ENCODE results near the gene MCM9. TPM values are rescaled to one million over a fixed set of nuclear protein-coding genes. Genes with fewer than 3 reads are reported as not detected.

MCM9 gene
- total RNA-seq, 1 experiment from 2014 or later, result 17.8 TPM

DNA sequence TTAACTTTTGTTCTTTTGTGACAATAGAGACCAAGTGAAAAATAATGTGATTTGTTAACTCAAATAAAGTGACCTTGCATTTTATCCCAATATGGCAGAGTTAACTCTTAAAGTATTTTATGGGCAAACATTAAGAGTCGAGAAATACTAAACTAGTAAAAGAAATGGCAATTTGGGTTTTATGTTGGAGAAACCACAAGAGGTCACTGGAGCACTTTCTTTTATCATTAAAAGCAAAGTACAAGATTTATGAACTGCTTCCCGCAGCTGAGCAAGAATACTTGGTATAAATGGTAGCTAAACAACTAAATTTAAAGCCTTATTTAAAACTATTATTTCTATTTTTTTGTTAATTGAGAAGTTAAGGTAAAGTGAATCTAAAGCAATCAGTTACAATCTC is 33.5 kb upstream of the MCM9 start:
- no peak overlapping the region for H3K4me3 ChIP-seq (ENCODE audit: low read length)
- no peak overlapping the region for H3K9ac ChIP-seq (ENCODE audit: low read length)
- H3K27ac ChIP-seq (ENCODE audit: low read length), result no peak overlapping the region
- no peaks in the 10 kb centered on the region for H3K9me3 ChIP-seq (ENCODE audit: low read length)
- H3K36me3 ChIP-seq (ENCODE audit: insufficient read depth, low read length), result no peaks in the 10 kb centered on the region
- no peaks in the 10 kb centered on the region for H3K27me3 ChIP-seq (ENCODE audit: low read length)
- no peak overlapping the region for H3K4me2 ChIP-seq (ENCODE audit: low read depth, low read length, poor library complexity, severe bottlenecking)
- no peaks in the 10 kb centered on the region for H3K9me2 ChIP-seq (replicated peaks; ENCODE audit: insufficient read depth, low read length)
- no peaks in the 10 kb centered on the region for H3K79me2 ChIP-seq (ENCODE audit: low read length)
- H2AFZ ChIP-seq (ENCODE audit: low read length), result no peak overlapping the region
- no peaks in the 10 kb centered on the region for H3K4me1 ChIP-seq (ENCODE audit: low read length)
- peak; percentile 71 for DNase-seq
- no peaks in the 10 kb centered on the region for H4K20me1 ChIP-seq (ENCODE audit: insufficient read depth, low read depth, low read length)

DNA sequence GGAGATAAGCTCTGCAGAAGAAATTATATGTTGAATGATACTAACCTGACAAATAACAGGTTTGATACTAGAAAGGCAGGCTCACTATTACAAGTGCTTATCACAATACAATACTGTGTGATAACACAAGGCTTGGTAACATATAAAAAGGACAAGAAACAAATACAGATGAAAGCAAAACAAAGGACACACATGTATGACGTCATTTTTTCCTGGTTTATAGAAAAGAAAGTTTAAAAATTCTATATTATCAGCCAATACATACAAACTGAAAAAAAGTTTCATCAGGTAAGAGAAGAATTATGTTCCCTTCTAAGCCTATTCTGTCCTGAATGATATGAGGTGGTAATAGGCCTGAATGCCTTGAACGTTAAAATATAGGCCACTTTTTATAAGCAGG is 32.3 kb upstream of the MCM9 start:
- Histone ChIP-seq H4K20me1 (ENCODE audit: insufficient read depth, low read depth, low read length) (no peaks in the 10 kb centered on the region), H3K27me3 (ENCODE audit: low read length) (no peaks in the 10 kb centered on the region), H3K4me2 (ENCODE audit: low read depth, low read length, poor library complexity, severe bottlenecking) (no peak overlapping the region), H2AFZ (ENCODE audit: low read length) (no peak overlapping the region), H3K79me2 (ENCODE audit: low read length) (no peaks in the 10 kb centered on the region), H3K27ac (ENCODE audit: low read length) (no peak overlapping the region), H3K9me3 (ENCODE audit: low read length) (no peaks in the 10 kb centered on the region), H3K4me1 (ENCODE audit: low read length) (peaks cover 4% of the 10 kb centered on the region), H3K9ac (ENCODE audit: low read length) (no peak overlapping the region), H3K9me2 (replicated peaks; ENCODE audit: insufficient read depth, low read length) (no peaks in the 10 kb centered on the region), H3K4me3 (ENCODE audit: low read length) (no peak overlapping the region), H3K36me3 (ENCODE audit: insufficient read depth, low read length) (no peaks in the 10 kb centered on the region)
- no peak for DNase-seq

DNA sequence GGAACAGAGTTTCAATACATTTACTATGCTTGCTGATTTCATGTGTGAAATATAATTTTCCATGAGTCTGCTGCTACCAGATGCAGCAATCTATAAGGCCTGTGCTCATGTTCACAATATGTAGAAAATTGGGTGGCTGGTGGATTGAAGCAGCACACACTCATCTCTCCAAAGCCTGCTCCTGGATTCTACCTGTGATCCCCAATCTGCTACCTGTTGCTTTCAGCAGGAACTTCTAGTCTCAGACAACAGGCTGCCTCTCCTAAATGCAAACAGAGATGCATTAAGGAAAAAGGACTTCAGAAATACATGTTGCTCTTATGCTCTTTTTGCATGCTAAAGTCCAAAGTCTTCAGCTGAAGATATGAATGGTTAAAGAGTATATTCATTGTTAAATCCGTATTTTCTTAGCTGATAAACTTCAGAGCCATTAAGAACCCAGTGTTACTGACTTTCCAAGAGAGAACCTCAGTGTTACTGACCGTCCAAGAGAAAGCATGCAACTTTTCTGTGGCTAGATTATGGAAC is 30.9 kb upstream of the MCM9 start:
- Histone ChIP-seq H3K4me2 (ENCODE audit: low read depth, low read length, poor library complexity, severe bottlenecking) (no peak overlapping the region), H3K79me2 (ENCODE audit: low read length) (no peaks in the 10 kb centered on the region), H4K20me1 (ENCODE audit: insufficient read depth, low read depth, low read length) (no peaks in the 10 kb centered on the region), H3K27me3 (ENCODE audit: low read length) (no peaks in the 10 kb centered on the region), H3K4me1 (ENCODE audit: low read length) (peaks cover 4% of the 10 kb centered on the region), H3K27ac (ENCODE audit: low read length) (no peak overlapping the region), H3K9me2 (replicated peaks; ENCODE audit: insufficient read depth, low read length) (no peaks in the 10 kb centered on the region), H3K4me3 (ENCODE audit: low read length) (no peak overlapping the region), H3K9ac (ENCODE audit: low read length) (no peak overlapping the region), H3K36me3 (ENCODE audit: insufficient read depth, low read length) (no peaks in the 10 kb centered on the region), H2AFZ (ENCODE audit: low read length) (no peak overlapping the region), H3K9me3 (ENCODE audit: low read length) (no peaks in the 10 kb centered on the region)
- no peak for DNase-seq

- no peak for DNase-seq
- Histone ChIP-seq H3K36me3 (ENCODE audit: insufficient read depth, low read length) (no peaks in the 10 kb centered on the region), H4K20me1 (ENCODE audit: insufficient read depth, low read depth, low read length) (no peaks in the 10 kb centered on the region), H3K9me2 (replicated peaks; ENCODE audit: insufficient read depth, low read length) (no peaks in the 10 kb centered on the region), H3K4me2 (ENCODE audit: low read depth, low read length, poor library complexity, severe bottlenecking) (no peak overlapping the region), H2AFZ (ENCODE audit: low read length) (no peak overlapping the region), H3K79me2 (ENCODE audit: low read length) (no peaks in the 10 kb centered on the region), H3K9ac (ENCODE audit: low read length) (no peak overlapping the region), H3K9me3 (ENCODE audit: low read length) (no peaks in the 10 kb centered on the region), H3K4me3 (ENCODE audit: low read length) (no peak overlapping the region), H3K4me1 (ENCODE audit: low read length) (peaks cover 4% of the 10 kb centered on the region), H3K27ac (ENCODE audit: low read length) (no peak overlapping the region), H3K27me3 (ENCODE audit: low read length) (no peaks in the 10 kb centered on the region)
Measured at GRCh38 chr6:118965371-118965770, 30.4 kb upstream of the MCM9 start.

- Histone ChIP-seq H3K9ac (ENCODE audit: low read length) (no peak overlapping the region), H3K79me2 (ENCODE audit: low read length) (no peaks in the 10 kb centered on the region), H3K4me1 (ENCODE audit: low read length) (peaks cover 4% of the 10 kb centered on the region), H2AFZ (ENCODE audit: low read length) (no peak overlapping the region), H3K27me3 (ENCODE audit: low read length) (no peaks in the 10 kb centered on the region), H3K9me3 (ENCODE audit: low read length) (no peaks in the 10 kb centered on the region), H3K4me2 (ENCODE audit: low read depth, low read length, poor library complexity, severe bottlenecking) (no peak overlapping the region), H3K27ac (ENCODE audit: low read length) (no peak overlapping the region), H3K4me3 (ENCODE audit: low read length) (no peak overlapping the region), H3K36me3 (ENCODE audit: insufficient read depth, low read length) (no peaks in the 10 kb centered on the region), H4K20me1 (ENCODE audit: insufficient read depth, low read depth, low read length) (no peaks in the 10 kb centered on the region), H3K9me2 (replicated peaks; ENCODE audit: insufficient read depth, low read length) (no peaks in the 10 kb centered on the region)
- peak; percentile 48 for DNase-seq
Measured at GRCh38 chr6:118963003-118963402, 28.0 kb upstream of the MCM9 start.

DNA sequence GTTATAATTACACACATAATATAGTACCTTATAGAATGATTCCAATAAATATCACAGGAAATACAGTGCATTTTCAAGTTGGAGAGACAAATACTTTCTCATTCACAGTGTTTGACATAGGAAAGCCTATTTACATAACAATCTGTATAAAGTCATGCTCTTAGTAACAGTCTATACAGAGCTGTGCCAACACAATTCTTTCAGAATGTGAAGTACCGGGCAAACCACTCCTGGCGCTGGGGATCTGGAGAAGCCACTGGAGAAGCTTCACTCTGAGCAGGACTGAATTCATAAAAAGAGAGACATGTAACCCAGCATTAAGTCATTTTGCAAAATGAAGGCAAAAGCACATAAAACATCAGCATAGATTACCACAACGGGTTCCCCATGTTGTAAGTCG is 24.9 kb upstream of the MCM9 start:
- H3K79me2 ChIP-seq (ENCODE audit: low read length), result no peaks in the 10 kb centered on the region

DNA sequence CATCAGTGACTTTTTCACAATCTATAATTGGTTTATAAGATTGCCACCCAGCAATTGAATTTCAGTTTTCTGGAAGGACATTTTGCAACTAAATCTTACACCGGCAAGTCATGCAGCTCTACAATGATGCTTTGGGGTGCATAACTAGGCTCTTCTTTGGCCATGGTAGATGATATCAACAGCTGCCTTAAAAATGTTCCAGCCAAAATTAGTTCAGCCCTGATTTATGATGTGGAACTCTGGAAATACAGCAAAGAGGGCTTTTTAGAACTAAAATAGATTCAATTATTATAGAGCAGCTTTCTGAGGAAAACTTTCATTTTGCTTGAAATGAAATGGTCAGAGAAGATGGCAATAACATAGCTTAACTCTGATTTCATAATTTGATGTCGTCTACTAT is 18.4 kb upstream of the MCM9 start:
- no peaks in the 10 kb centered on the region for H3K36me3 ChIP-seq (ENCODE audit: insufficient read depth, low read length)
- H3K27ac ChIP-seq (ENCODE audit: low read length), result no peak overlapping the region
- H3K4me3 ChIP-seq (ENCODE audit: low read length), result no peak overlapping the region
- no peaks in the 10 kb centered on the region for H3K9me3 ChIP-seq (ENCODE audit: low read length)
- no peaks in the 10 kb centered on the region for H4K20me1 ChIP-seq (ENCODE audit: insufficient read depth, low read depth, low read length)
- H3K9me2 ChIP-seq (replicated peaks; ENCODE audit: insufficient read depth, low read length), result no peaks in the 10 kb centered on the region
- no peak overlapping the region for H3K4me2 ChIP-seq (ENCODE audit: low read depth, low read length, poor library complexity, severe bottlenecking)
- no peaks in the 10 kb centered on the region for H3K79me2 ChIP-seq (ENCODE audit: low read length)
- no peak overlapping the region for H2AFZ ChIP-seq (ENCODE audit: low read length)
- no peaks in the 10 kb centered on the region for H3K27me3 ChIP-seq (ENCODE audit: low read length)
- DNase-seq, result no peak
- H3K9ac ChIP-seq (ENCODE audit: low read length), result no peak overlapping the region
- H3K4me1 ChIP-seq (ENCODE audit: low read length), result peaks cover 6% of the 10 kb centered on the region; the same call in 1 of the 2 replicates

More for the DNA sequence above, 24.9 kb upstream of the MCM9 start:
- no peaks in the 10 kb centered on the region for H3K36me3 ChIP-seq (ENCODE audit: insufficient read depth, low read length)
- H3K4me2 ChIP-seq (ENCODE audit: low read depth, low read length, poor library complexity, severe bottlenecking), result no peak overlapping the region
- H3K4me1 ChIP-seq (ENCODE audit: low read length), result peaks cover 4% of the 10 kb centered on the region
- no peaks in the 10 kb centered on the region for H3K9me3 ChIP-seq (ENCODE audit: low read length)
- H2AFZ ChIP-seq (ENCODE audit: low read length), result no peak overlapping the region
- no peaks in the 10 kb centered on the region for H3K27me3 ChIP-seq (ENCODE audit: low read length)
- H3K27ac ChIP-seq (ENCODE audit: low read length), result no peak overlapping the region
- no peak overlapping the region for H3K9ac ChIP-seq (ENCODE audit: low read length)
- no peak for DNase-seq
- H3K9me2 ChIP-seq (replicated peaks; ENCODE audit: insufficient read depth, low read length), result no peaks in the 10 kb centered on the region
- no peaks in the 10 kb centered on the region for H4K20me1 ChIP-seq (ENCODE audit: insufficient read depth, low read depth, low read length)
- H3K4me3 ChIP-seq (ENCODE audit: low read length), result no peak overlapping the region

- no peaks in the 10 kb centered on the region for H3K79me2 ChIP-seq (ENCODE audit: low read length)
- DNase-seq, result no peak
- no peak overlapping the region for H3K4me2 ChIP-seq (ENCODE audit: low read depth, low read length, poor library complexity, severe bottlenecking)
- H3K4me3 ChIP-seq (ENCODE audit: low read length), result no peak overlapping the region
- no peaks in the 10 kb centered on the region for H3K36me3 ChIP-seq (ENCODE audit: insufficient read depth, low read length)
- H2AFZ ChIP-seq (ENCODE audit: low read length), result no peak overlapping the region
- no peaks in the 10 kb centered on the region for H3K9me3 ChIP-seq (ENCODE audit: low read length)
- no peak overlapping the region for H3K27ac ChIP-seq (ENCODE audit: low read length)
- H4K20me1 ChIP-seq (ENCODE audit: insufficient read depth, low read depth, low read length), result no peaks in the 10 kb centered on the region
- H3K9me2 ChIP-seq (replicated peaks; ENCODE audit: insufficient read depth, low read length), result no peaks in the 10 kb centered on the region
- H3K4me1 ChIP-seq (ENCODE audit: low read length), result peaks cover 6% of the 10 kb centered on the region; the same call in 1 of the 2 replicates
- H3K9ac ChIP-seq (ENCODE audit: low read length), result no peak overlapping the region
- H3K27me3 ChIP-seq (ENCODE audit: low read length), result no peaks in the 10 kb centered on the region
Measured at GRCh38 chr6:118952683-118953082, 17.7 kb upstream of the MCM9 start.

GRCh38 chr6:118945217-118945616 is 10.3 kb upstream of the MCM9 start:
- Histone ChIP-seq H3K9me3 (ENCODE audit: low read length) (no peaks in the 10 kb centered on the region; the same call in 1 of the 2 replicates), H3K9me2 (replicated peaks; ENCODE audit: insufficient read depth, low read length) (no peaks in the 10 kb centered on the region), H3K4me2 (ENCODE audit: low read depth, low read length, poor library complexity, severe bottlenecking) (no peak overlapping the region), H3K4me1 (ENCODE audit: low read length) (no peaks in the 10 kb centered on the region), H3K27me3 (ENCODE audit: low read length) (no peaks in the 10 kb centered on the region), H3K4me3 (ENCODE audit: low read length) (no peak overlapping the region), H3K79me2 (ENCODE audit: low read length) (no peaks in the 10 kb centered on the region), H3K27ac (ENCODE audit: low read length) (no peak overlapping the region), H4K20me1 (ENCODE audit: insufficient read depth, low read depth, low read length) (no peaks in the 10 kb centered on the region), H3K9ac (ENCODE audit: low read length) (no peak overlapping the region), H3K36me3 (ENCODE audit: insufficient read depth, low read length) (no peaks in the 10 kb centered on the region), H2AFZ (ENCODE audit: low read length) (no peak overlapping the region)
- no peak for DNase-seq
